GM19238 (cell line): ENCODE data around the gene GCGR.

Source experiments
- DNase-seq: peaks from one replicate; pipeline ENCODE4 v3.0.0; 2011; ENCODE audit warnings: low spot score; ENCODE audit not compliant: insufficient read length

The GCGR gene

DNA sequence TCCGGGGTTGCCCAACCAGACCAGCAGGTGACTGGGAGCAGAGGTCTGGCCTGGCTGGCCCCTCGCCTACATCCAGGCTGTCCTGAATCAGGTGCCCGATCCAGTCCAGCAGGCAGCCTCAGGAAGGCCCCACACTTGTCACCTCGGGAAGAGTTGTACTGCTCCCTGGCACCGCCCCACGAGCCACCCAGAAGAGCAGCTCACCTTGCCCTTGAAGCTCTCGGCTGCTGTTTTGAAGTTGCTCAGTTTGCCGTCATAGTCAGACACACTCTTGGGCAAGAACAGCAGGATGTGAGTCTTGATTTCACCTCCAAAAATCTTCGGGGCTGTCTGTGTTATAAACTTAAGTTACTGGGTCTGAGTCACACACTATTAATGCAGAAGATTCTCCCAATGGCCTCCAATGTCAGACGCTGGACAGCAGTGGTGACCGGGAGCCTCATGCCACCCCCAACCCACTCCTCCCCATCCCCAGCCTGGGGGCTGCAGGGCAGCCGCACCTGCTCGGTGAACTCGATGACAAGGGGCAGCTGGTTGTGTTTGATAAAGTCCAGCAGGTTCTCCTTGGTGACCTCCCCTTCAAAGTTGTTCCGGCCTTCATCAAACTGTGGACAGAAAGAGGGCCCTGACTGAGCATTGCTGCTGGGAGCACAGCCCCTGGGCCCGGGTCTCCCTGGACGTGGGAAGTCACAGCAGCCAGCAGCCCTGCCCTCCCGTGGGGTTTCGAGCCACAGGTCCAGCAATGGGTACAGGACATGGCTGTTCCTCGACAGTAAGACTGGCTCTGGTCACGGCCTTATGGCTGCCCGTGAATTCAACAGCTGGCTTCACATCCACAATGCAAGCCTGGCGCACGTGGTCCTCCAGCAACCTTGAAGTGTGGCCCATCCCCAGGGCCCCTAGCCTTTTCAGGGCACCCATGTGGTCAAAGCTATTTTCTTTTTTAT is 43.1 kb downstream of the GCGR start:
- no peak for DNase-seq

GRCh38 chr17:81849457-81849856 is 45.5 kb downstream of the GCGR start:
- no peak for DNase-seq

DNA sequence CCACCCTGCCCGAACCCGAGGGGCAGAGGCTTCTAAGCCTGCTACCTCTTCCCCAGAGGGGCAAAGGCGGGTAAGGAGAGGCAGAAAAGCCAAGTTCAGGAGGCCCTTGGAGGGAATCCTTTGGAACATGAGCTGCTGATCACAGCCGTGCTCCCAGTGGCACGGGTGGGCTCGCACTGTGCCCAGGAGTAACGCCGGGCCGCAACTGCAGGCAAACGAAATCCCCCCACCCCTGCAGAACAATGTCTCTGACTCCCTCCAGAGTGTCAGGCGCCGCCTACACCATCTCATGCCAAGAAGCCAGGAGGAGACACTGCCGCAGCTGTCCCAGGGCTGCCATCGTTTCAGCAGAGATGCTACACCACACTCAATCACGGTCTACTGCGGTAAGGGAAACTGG is 47.5 kb downstream of the GCGR start:
- DNase-seq: no peak

DNA sequence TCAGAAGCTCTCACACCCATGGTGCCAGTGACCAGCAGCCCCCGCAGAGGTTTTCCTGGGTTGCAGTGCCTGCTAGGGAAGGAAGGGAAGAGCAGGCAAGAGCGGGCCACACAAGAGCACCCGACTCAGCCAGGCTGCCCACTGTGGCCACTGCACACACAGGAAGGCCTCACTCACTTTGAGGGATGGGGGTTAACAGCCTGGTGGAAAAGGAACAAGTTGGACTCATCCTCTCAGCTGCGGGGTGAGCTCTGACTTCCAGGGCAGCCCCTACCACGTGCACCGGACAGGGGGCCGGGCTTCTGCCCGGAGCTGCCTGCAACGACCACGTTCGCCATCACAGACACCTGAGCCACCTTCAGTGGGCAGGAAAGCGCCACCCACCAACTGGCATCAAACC is 48.3 kb downstream of the GCGR start:
- DNase-seq: no peak

GRCh38 chr17:81854974-81855774 is 51.2 kb downstream of the GCGR start:
- no peak for DNase-seq

DNA sequence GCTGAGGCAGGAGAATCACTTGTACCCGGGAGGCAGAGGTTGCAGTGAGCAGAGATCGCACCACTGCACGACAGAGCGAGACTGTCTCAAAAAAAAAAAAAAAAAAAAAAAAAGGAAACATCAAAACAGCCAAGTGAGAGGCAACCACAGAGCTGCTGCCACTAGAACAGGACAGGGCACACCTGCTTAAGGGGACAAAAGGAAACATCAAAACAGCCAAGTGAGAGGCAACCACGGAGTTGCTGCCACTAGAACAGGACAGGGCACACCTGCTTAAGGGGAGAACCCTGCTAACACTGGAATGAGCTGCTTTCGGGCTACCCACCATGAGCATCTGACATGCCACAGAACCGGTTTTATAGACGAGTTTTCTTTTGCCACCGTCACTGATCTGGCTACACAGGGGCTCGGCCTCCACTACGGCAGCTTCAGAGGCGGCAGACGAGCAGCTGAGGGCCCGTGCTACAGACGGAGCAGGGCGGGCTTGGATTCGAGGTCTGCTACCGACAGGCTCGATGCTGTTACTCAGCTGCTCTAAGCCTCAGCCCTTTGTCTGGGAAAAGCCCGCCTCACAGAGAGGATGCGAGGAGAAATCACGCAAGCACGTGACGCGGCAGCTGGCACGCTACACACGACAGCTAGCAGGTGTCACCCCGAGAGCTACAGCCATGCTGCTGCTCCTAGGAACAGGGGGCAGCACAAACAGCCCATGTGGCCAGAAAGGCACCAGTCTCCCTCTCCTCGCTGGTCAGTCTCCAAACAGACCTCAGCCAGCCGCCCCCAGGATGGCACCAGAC is 54.4 kb downstream of the GCGR start:
- DNase-seq: no peak

DNA sequence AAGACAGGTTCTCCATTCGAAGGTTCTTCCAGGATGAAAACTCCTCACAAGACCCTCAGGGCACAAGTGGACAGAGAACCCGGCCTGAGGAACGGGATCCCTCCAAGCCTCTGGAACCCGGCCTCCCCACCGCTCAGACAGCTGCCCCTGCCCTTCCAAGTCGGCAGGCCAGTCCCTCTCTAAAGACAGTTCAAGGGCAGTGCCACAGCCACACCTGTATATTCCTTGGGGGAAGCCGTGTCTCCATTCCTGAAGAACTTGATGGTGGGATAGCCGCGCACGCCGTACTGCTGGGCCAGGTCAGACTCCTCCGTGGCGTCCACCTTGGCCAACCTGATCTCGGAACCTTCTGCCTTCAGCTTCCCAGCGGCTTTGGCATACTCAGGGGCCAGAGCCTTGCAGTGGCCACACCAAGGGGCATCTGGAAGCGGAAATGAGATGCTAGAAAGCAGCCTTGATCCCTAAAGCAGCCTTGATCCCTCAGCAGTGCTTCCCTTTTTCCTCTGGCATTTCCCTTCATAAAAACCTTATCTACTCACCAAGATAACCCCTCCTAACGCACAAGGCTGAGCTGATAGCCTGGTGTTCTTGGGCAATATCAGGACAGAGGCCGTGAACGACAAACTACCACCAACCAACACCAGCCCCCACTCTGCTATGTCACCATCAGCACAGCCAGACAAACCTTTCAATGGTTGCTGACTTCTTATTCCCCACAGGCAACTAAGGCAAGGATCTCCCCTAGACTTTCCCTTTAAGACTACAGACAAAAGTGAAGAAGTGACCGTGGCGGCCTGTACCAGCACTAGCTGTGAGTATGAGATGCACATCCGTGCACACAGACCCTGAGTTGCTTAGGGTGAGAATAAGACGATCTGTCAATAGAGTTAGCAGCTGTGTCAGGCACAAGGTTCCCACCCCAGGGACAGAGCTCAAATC is 55.3 kb downstream of the GCGR start:
- DNase-seq: no peak

DNA sequence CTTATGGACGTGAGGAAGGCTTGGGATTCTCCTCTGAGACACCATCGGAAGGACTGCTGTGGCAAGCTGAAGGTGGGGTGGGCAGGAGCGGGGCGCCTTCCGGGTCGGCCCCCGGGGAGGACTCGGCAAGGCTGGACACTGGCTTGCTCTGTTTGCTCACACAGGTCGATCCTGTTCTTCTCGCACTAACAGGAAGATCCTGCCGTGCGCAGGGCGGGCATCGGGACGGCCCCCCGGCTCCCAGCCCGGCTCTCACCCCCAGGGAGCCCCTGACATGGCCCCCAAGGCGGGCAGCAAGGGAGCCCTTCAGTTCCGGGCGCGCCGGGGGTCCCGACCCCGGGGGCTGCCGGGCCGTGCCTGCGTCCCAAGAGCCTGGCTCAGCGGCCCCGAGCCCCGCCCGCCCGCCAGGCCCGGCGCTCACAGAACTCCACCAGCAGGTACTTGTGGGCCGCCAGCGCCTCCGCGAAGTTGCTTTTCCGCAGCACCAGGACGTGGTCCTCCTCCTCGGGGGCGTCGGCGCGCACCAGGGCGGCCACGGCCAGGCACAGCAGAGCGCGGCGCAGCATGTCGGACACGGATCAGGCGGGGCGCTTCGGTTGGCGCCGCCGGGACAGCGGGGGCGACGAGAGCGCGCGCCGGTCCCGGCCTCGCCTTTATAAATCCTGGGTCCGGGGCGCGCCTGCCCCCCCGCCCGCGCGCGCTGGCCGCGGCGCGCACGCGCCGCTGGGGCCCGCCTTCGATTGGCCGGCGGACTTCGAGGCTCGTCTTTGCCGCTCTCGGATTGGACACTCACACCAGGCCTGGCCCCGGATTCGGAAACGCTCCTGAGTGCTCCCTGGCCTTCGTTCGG is 56.2 kb downstream of the GCGR start, which contains the start of gene P4HB:
Gene P4HB, minus strand, starts transcription at position 630 of the 850 bp plus-strand sequence. Its CDS starts 64 bp downstream, at position 566.
- no peak for DNase-seq

- peak; percentile 99 for DNase-seq
These were observed 57.0 kb downstream of the GCGR start for GRCh38 chr17:81860756-81861568.

DNA sequence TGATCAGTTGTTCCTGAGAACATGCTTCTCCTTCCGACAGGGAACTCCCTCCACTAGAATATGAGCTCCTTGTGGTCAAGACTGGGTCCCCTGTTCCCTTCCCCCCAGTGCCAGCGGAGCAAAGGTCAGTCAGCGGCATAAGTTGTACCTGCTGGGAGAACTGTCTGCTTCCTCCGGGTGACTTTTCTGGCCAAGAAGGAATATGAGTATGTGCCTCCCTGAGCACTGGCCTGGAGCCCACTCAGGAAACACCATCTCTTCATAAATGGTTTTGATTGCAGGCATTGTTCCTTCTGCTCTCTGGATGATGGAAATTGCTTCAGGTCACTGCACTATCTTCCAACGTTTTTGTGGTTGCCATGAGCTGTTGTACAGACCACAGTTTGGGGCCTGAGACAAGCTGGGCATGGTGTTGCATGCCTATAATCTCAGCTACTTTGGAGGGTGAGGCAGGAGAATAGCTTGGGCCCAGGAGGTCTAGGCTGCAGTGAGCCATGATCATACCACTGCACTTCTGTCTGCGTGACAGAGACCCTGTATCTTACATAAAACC is 59.2 kb downstream of the GCGR start:
- DNase-seq: no peak
